K562 (cell line): ENCODE data around the gene PLAC1. TPM values are rescaled to one million over a fixed set of nuclear protein-coding genes. Genes with fewer than 3 reads are reported as not detected.

Experiments
- ATAC-seq: fragments of 200-7000 bp; cut with Tn5 transposase; 3 replicates; pipeline ENCODE4 v1.9.1; 2020; ENCODE audit warnings: moderate library complexity
- BruUV-seq: library from RNA; stranded (reverse); fragments of 400-500 nt; replicated peaks from 2 replicates; lab custom pipeline; 2021; lab: Mats Ljungman, UMichigan
- CTCF ChIA-PET: fragments of 300-600 bp; formaldehyde crosslinking; extraction: SDS; loops from one replicate; lab custom pipeline; 2021; ENCODE audit warnings: low intra/inter-chr PET ratio; lab: Yijun Ruan, JAX
- POLR2A ChIA-PET: fragments of 300-600, 350-650 bp; sonication (Branson Sonifier 250); formaldehyde crosslinking; extraction: SDS; loops from one replicate; lab custom pipeline; 2021; ENCODE audit warnings: antibody characterized with exemption, inconsistent platforms; lab: Yijun Ruan, JAX
- DNase-seq, 4 experiments: peaks; one replicate each; pipeline versions ENCODE4 v3.0.0 to v3.0.0-alpha.2; 2011 to 2018; ENCODE audit warnings: low spot score in 3 of 4, mixed read lengths in 3 of 4; ENCODE audit errors: extremely low read depth in 1 of 4
- FAIRE-seq: peaks from 2 replicates; lab custom pipeline; 2011; peaks lifted over from hg19 to GRCh38; lab: Jason Lieb, UNC
- H2AFZ ChIP-seq: 2 replicates; pipeline ENCODE4 v1.6.0; 2011; ENCODE audit warnings: low read depth, low read length, control low read depth, inconsistent platforms
- H3K27ac ChIP-seq: fragments of 200-600 bp; 3 replicates; pipeline ENCODE4 v1.8.0; 2011; ENCODE audit warnings: low read depth, mild to moderate bottlenecking, control low read depth, inconsistent platforms, low read length, moderate library complexity, mixed read lengths; ENCODE audit errors: extremely low read depth
- H3K27me3 ChIP-seq, 2 experiments: fragments of 300-600 bp in 1 of 2; 2 replicates in 1 of 2; 3 replicates in 1 of 2; pipeline versions ENCODE4 v1.6.0 to v1.8.0; 2011; ENCODE audit warnings: inconsistent platforms in 2 of 2, low read length in 2 of 2, mild to moderate bottlenecking in 1 of 2, mixed read lengths in 1 of 2, moderate library complexity in 1 of 2; ENCODE audit not compliant: control insufficient read depth in 2 of 2, insufficient read depth in 2 of 2
- H3K36me3 ChIP-seq: fragments of 300-600 bp; 3 replicates; pipeline ENCODE4 v1.8.0; 2011; ENCODE audit warnings: mild to moderate bottlenecking, low read length, inconsistent platforms; ENCODE audit not compliant: control insufficient read depth, insufficient read depth
- H3K4me1 ChIP-seq, 2 experiments: fragments of 200-600 bp in 1 of 2; replicated peaks in 1 of 2; 2 replicates in 1 of 2; 3 replicates in 1 of 2; pipeline versions ENCODE4 v1.5.1 to v1.8.0; 2011; ENCODE audit warnings: inconsistent platforms in 2 of 2, low read length in 2 of 2, mild to moderate bottlenecking in 1 of 2, mixed read lengths in 1 of 2, moderate library complexity in 1 of 2; ENCODE audit not compliant: control insufficient read depth in 2 of 2, insufficient read depth in 2 of 2
- H3K4me2 ChIP-seq: 2 replicates; pipeline ENCODE4 v1.6.1; 2011; ENCODE audit warnings: low read length, control low read depth, inconsistent platforms, mixed read lengths; ENCODE audit not compliant: insufficient read depth
- H3K4me3 ChIP-seq: fragments of 200-600 bp; sonication (generic), shearing (Covaris generic); 2 replicates; pipeline ENCODE4 v1.5.1; 2016; ENCODE audit warnings: control low read depth, inconsistent platforms
- H3K79me2 ChIP-seq: fragments of 200-600 bp; 3 replicates; pipeline ENCODE4 v1.8.0; 2011; ENCODE audit warnings: low read length, inconsistent platforms; ENCODE audit not compliant: control insufficient read depth, insufficient read depth
- H3K9ac ChIP-seq, 2 experiments: 2 replicates each; pipeline versions ENCODE4 v1.6.0 to v1.6.1; 2011; ENCODE audit warnings: low read depth in 2 of 2, low read length in 2 of 2, control low read depth in 1 of 2, inconsistent platforms in 1 of 2, mild to moderate bottlenecking in 1 of 2, mixed read lengths in 1 of 2; ENCODE audit not compliant: insufficient read depth in 1 of 2
- H3K9me1 ChIP-seq: one replicate; pipeline ENCODE4 v1.6.0; 2011; ENCODE audit warnings: inconsistent platforms, mild to moderate bottlenecking, low read length, moderate library complexity; ENCODE audit not compliant: control insufficient read depth, insufficient read depth
- H3K9me3 ChIP-seq: replicated peaks from 2 replicates; pipeline ENCODE4 v1.5.1; 2011; ENCODE audit warnings: low read depth, low read length, inconsistent platforms; ENCODE audit not compliant: control insufficient read depth, insufficient read depth
- H4K20me1 ChIP-seq: replicated peaks from 2 replicates; pipeline ENCODE4 v1.6.1; 2011; ENCODE audit warnings: low read length, inconsistent platforms, mixed read lengths; ENCODE audit not compliant: control insufficient read depth, insufficient read depth
- CBFA2T3 ChIP-seq: fragments of 450-650 bp; IDR thresholded peaks from 2 replicates; pipeline ENCODE4 v1.6.1; 2017
- E2F5 ChIP-seq: sonication (generic); formaldehyde crosslinking; IDR thresholded peaks from 2 replicates; pipeline ENCODE4 v1.8.0; 2022; ENCODE audit warnings: mild to moderate bottlenecking, missing genetic modification reagents
- KAT2B ChIP-seq: IDR thresholded peaks from one replicate; pipeline ENCODE4 v1.6.1; 2012; ENCODE audit warnings: low read depth, mild to moderate bottlenecking, control low read depth, inconsistent platforms, low read length, moderate library complexity
- MTA1 ChIP-seq: fragments of 450-650 bp; IDR thresholded peaks from 2 replicates; pipeline ENCODE4 v1.6.1; 2017; ENCODE audit warnings: borderline replicate concordance
- MXI1 ChIP-seq: IDR thresholded peaks from 2 replicates; pipeline ENCODE4 v1.6.1; 2011; ENCODE audit warnings: low read depth, mild to moderate bottlenecking, improper control_type of control experiment, low read length
- NR1H2 ChIP-seq: sonication (generic); formaldehyde crosslinking; IDR thresholded peaks from 2 replicates; pipeline ENCODE4 v1.4.0; 2020; ENCODE audit warnings: mild to moderate bottlenecking, missing genetic modification reagents
- NRF1 ChIP-seq, 2 experiments: fragments of 450-650 bp; IDR thresholded peaks in 1 of 2; conservative IDR thresholded peaks in 1 of 2; 2 replicates each; pipeline ENCODE4 v1.6.1; 2014; ENCODE audit warnings: mild to moderate bottlenecking in 2 of 2
- RBM39 ChIP-seq: fragments of 200-400 bp; formaldehyde crosslinking; optimal IDR thresholded peaks from 2 replicates; pipeline ENCODE3; 2018; ENCODE audit warnings: low read depth, low read length
- RFX7 ChIP-seq: fragments of 250-450 bp; sonication (Bioruptor Pico); IDR thresholded peaks from 2 replicates; pipeline ENCODE4 v1.5.1; 2021; ENCODE audit warnings: mild to moderate bottlenecking
- SMAD1 ChIP-seq: fragments of 150-350 bp; IDR thresholded peaks from 2 replicates; pipeline ENCODE4 v1.6.1; 2014; ENCODE audit warnings: low read length, low read depth; ENCODE audit not compliant: partially characterized antibody
- SNIP1 ChIP-seq: fragments of 450-650 bp; IDR thresholded peaks from 2 replicates; pipeline ENCODE4 v1.7.1; 2017; ENCODE audit warnings: low read depth, mild to moderate bottlenecking
- TEAD2 ChIP-seq: fragments of 450-650 bp; IDR thresholded peaks from 2 replicates; pipeline ENCODE4 v1.6.1; 2016; ENCODE audit warnings: missing genetic modification characterization, control low read depth, missing compliant biosample characterization
- ZBTB11 ChIP-seq, 3 experiments: fragments of 200-800 bp in 1 of 3; fragments of 250-450 bp in 1 of 3; fragments of 450-650 bp in 1 of 3; sonication (Bioruptor Pico) in 1 of 3; sonication (Bioruptor generic) in 1 of 3; formaldehyde crosslinking in 1 of 3; IDR thresholded peaks; 2 replicates each; pipeline versions ENCODE4 v1.6.1 to v1.8.0; 2016 to 2022; ENCODE audit warnings: mild to moderate bottlenecking in 2 of 3, missing genetic modification characterization in 2 of 3, missing compliant biosample characterization in 1 of 3, moderate library complexity in 1 of 3
- ZNF644 ChIP-seq: fragments of 200-800 bp; sonication (Bioruptor generic); IDR thresholded peaks from 2 replicates; pipeline ENCODE4 v1.6.1; 2016; ENCODE audit warnings: low read depth, missing genetic modification characterization, missing compliant biosample characterization
- ZNF717 ChIP-seq: fragments of 250-450 bp; sonication (Bioruptor Pico); IDR thresholded peaks from 2 replicates; pipeline ENCODE4 v1.5.0; 2021
- WGBS: fragments of 100-300 bp; shearing (Covaris generic); methylation state at CpG from one replicate; pipeline ENCODE4 v1.1.6; 2016; ENCODE audit warnings: low coverage, mixed read lengths; ENCODE audit not compliant: insufficient coverage; ENCODE audit errors: missing lambda C conversion rate; 5-methylcytosine and 5-hydroxymethylcytosine counted together
- in situ Hi-C: fragments of 300-500 bp; cut with MboI; formaldehyde crosslinking; loops from 4 replicates; pipeline ENCODE4 v1.15.0; 2018; ENCODE audit warnings: inconsistent platforms, mixed read lengths
- intact Hi-C: fragments of 100-400 bp; cut with micrococcal nuclease; formaldehyde crosslinking; loops from 2 replicates; pipeline ENCODE4 v1.14.2; 2022
- polyA plus RNA-seq, 8 experiments: library from polyadenylated mRNA; depleted of rRNA in 4 of 8; stranded (reverse) in 5 of 8; unstranded in 3 of 8; fragments of >200 nt; fragmentation: Nextera tagmentation in 2 of 8; fragmentation: Illumina TruSeq in 1 of 8; extraction: Ambion mirVana in 2 of 8; extraction: Trizol in 1 of 8; gene quantifications; 2 replicates each; pipeline versions ENCODE4 v1.2.1 to v1.2.3, GENCODE V29; 2011 to 2014; ENCODE audit warnings: inconsistent platforms in 1 of 8, missing spikeins in 1 of 8
- total RNA-seq, 7 experiments: library from RNA; depleted of rRNA in 6 of 7; stranded (reverse); fragments of >200 nt in 6 of 7; fragmentation: Illumina TruSeq in 2 of 7; extraction: Trizol in 2 of 7; gene quantifications; 2 replicates each; pipeline versions ENCODE4 v1.2.1 to v1.2.3, GENCODE V29; 2011 to 2021; ENCODE audit warnings: low replicate concordance in 1 of 7

Gene PLAC1
- total and polyA plus RNA-seq, 9 of the 15 experiments (the other 6 are each of a cell fraction or from before 2014, with no cell fraction given) = 0.82 to 9.1 (median 1.7) TPM

- no peak for FAIRE-seq
- CTCF ChIA-PET = no interaction called here
- in situ Hi-C loops = no loop called here
These were observed 11.6 kb downstream of the PLAC1 start for GRCh38 chrX:134646691-134647090.

More at GRCh38 chrX:134646691-134647090, 11.6 kb downstream of the PLAC1 start:
- no peak overlapping the region for H3K9ac ChIP-seq
- intact Hi-C loops = no loop called here
- H3K4me1 ChIP-seq = peaks cover 0 to 2% of the 10 kb centered on the region in 2 experiments; a peak in 1 of 5 replicates
- no peaks in the 10 kb centered on the region for H3K9me1 ChIP-seq
- TF ChIP-seq CBFA2T3 (no peak), NRF1 (conservative IDR thresholded peaks at IDR 0.05 in 1 of 2, IDR thresholded peaks at IDR 0.05 in 1 of 2) (no peak), NR1H2 (CRISPR knock-in tag) (no peak), RFX7 (no peak), MTA1 (no peak), MXI1 (no peak), ZBTB11 (CRISPR knock-in tag; IDR thresholded peaks at IDR 0.05) (no peak), SNIP1 (no peak), SMAD1 (no peak), KAT2B (no peak), RBM39 (no peak), ZNF717 (CRISPR knock-in tag) (no peak), E2F5 (CRISPR knock-in tag) (no peak), ZNF644 (tag) (no peak), TEAD2 (no peak)
- no TSS peak for BruUV-seq
- H3K36me3 ChIP-seq = no peaks in the 10 kb centered on the region
- 26% methylated on average over 4 of the region's 4 CpGs for WGBS
- H3K4me2 ChIP-seq = no peak overlapping the region
- POLR2A ChIA-PET = no interaction called here
- no peaks in the 10 kb centered on the region for H4K20me1 ChIP-seq
- H3K79me2 ChIP-seq = no peaks in the 10 kb centered on the region
- H3K9me3 ChIP-seq = no peaks in the 10 kb centered on the region
- no peak overlapping the region for H3K27ac ChIP-seq
- peaks cover 0 to 6% of the 10 kb centered on the region in 2 experiments; a peak in 1 of 5 replicates for H3K27me3 ChIP-seq
- no peak for DNase-seq
- no peak for ATAC-seq
- H2AFZ ChIP-seq = no peak overlapping the region
- no peak overlapping the region for H3K4me3 ChIP-seq
